Ectodermal cell (in vitro differentiated cells): ENCODE measurements around the gene CHDH.
A peak's percentile ranks its signal among the peaks of the same experiment; 100 is the strongest.

Source experiments
- H3K27ac ChIP-seq: 2 replicates; pipeline ENCODE4 v1.7.0; 2013; ENCODE audit warnings: mild to moderate bottlenecking, low read depth, low read length; ENCODE audit not compliant: insufficient read depth, poor library complexity, severe bottlenecking
- H3K27me3 ChIP-seq: 2 replicates; pipeline ENCODE4 v1.7.0; 2013; ENCODE audit warnings: mild to moderate bottlenecking, low read length; ENCODE audit not compliant: insufficient read depth, control insufficient read depth, poor library complexity, severe bottlenecking
- H3K36me3 ChIP-seq: one replicate; pipeline ENCODE4 v1.7.0; 2013; ENCODE audit warnings: low read length; ENCODE audit not compliant: control insufficient read depth, insufficient read depth
- H3K4me1 ChIP-seq: one replicate; pipeline ENCODE4 v1.7.0; 2013; ENCODE audit warnings: low read length; ENCODE audit not compliant: control insufficient read depth, insufficient read depth
- H3K4me3 ChIP-seq: 2 replicates; pipeline ENCODE4 v1.7.0; 2013; ENCODE audit warnings: low read depth, low read length, control low read depth; ENCODE audit not compliant: insufficient read depth
- H3K9me3 ChIP-seq: 2 replicates; pipeline ENCODE4 v1.7.0; 2013; ENCODE audit warnings: mild to moderate bottlenecking, low read length, moderate library complexity; ENCODE audit not compliant: control insufficient read depth
- WGBS, 2 experiments: methylation state at CpG; one replicate each; pipeline ENCODE4 v1.1.7; 2013; ENCODE audit warnings: missing lambda C conversion rate in 2 of 2; 5-methylcytosine and 5-hydroxymethylcytosine counted together

The CHDH gene

GRCh38 chr3:53850895-53851294, 4.7 kb upstream of the CHDH start:
- Histone ChIP-seq H3K27ac (no peak overlapping the region), H3K36me3 (no peaks in the 10 kb centered on the region), H3K4me1 (no peaks in the 10 kb centered on the region), H3K9me3 (no peaks in the 10 kb centered on the region), H3K4me3 (no peak overlapping the region), H3K27me3 (peaks cover 26% of the 10 kb centered on the region)
- 94 to 95% methylated on average over 5 of the region's 5 CpGs for whole genome bisulfite sequencing, 2 experiments

DNA sequence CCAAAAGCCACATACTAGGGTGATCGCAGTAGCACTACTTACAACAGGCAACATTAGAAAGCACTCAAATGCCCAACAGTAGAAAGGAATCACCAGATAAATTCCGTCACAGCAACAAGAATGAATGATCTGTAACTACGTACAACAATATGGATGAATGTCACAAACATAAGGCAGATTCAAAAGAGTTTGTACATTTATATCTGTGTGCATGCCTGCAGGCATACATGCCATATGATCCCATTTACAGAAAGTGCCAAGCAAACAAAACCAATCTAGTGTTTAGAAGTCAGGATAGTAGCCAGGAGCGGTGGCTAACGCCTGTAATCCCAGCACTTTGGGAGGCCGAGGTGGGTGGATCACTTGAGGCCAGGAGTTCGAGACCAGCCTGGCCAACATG, 3.7 kb upstream of the CHDH start:
- WGBS, 2 experiments = 93 to 94% methylated on average over 6 to 7 of the region's 7 CpGs
- Histone ChIP-seq H3K9me3 (no peaks in the 10 kb centered on the region), H3K4me1 (peaks cover 3% of the 10 kb centered on the region), H3K4me3 (no peak overlapping the region), H3K27ac (no peak overlapping the region), H3K36me3 (no peaks in the 10 kb centered on the region), H3K27me3 (peaks cover 35% of the 10 kb centered on the region)

DNA sequence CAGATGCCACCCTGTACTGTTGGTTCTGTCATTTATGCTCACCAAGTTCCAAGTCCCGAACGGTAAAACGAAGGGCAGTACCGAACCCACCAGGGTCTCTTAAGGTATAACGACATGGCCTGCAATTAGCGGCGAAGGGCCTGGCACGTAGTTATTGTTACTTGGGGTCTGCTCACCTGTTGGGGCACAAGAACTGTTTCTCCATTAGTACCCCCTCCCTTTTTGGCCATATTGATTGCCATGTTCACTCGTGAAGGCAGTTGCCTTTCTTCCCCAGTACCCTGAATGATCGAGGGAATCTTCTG, 584 bp upstream of the CHDH start:
- Histone ChIP-seq H3K27ac (no peak overlapping the region), H3K27me3 (peaks cover 37% of the 10 kb centered on the region), H3K4me1 (peaks cover 17% of the 10 kb centered on the region), H3K36me3 (no peaks in the 10 kb centered on the region), H3K9me3 (no peaks in the 10 kb centered on the region), H3K4me3 (peak overlapping the region; percentile 69)
- 77 to 80% methylated on average over 10 of the region's 10 CpGs for WGBS, 2 experiments

DNA sequence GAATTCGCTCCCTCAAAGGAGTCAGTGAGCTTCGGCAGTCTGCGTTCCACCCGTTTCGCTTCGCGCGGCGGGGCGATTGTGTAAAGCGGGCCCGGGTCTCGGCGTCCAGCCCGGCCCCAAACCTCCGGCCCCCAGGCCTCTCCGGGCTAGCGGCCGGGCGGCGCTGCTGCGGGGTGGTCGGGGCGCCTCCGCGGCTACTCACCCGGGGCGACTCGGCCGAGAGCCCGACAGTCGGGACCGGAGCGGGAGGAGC, 412 bp downstream of the CHDH start:
- Histone ChIP-seq H3K27ac (no peak overlapping the region), H3K27me3 (peaks cover 37% of the 10 kb centered on the region), H3K36me3 (no peaks in the 10 kb centered on the region), H3K4me3 (peak overlapping the region; percentile 69), H3K4me1 (peaks cover 17% of the 10 kb centered on the region), H3K9me3 (no peaks in the 10 kb centered on the region)
- WGBS, 2 experiments = 0% methylated on average over 34 of the region's 34 CpGs

- peaks cover 17% of the 10 kb centered on the region for H3K4me1 ChIP-seq
- no peak overlapping the region for H3K27ac ChIP-seq
- WGBS, 2 experiments = 17 to 18% methylated on average over 25 of the region's 25 CpGs
- H3K4me3 ChIP-seq = peak overlapping the region; percentile 69
- H3K27me3 ChIP-seq = peaks cover 37% of the 10 kb centered on the region
- H3K36me3 ChIP-seq = no peaks in the 10 kb centered on the region
- no peaks in the 10 kb centered on the region for H3K9me3 ChIP-seq
Observed at GRCh38 chr3:53845103-53845880, 927 bp downstream of the CHDH start.

DNA sequence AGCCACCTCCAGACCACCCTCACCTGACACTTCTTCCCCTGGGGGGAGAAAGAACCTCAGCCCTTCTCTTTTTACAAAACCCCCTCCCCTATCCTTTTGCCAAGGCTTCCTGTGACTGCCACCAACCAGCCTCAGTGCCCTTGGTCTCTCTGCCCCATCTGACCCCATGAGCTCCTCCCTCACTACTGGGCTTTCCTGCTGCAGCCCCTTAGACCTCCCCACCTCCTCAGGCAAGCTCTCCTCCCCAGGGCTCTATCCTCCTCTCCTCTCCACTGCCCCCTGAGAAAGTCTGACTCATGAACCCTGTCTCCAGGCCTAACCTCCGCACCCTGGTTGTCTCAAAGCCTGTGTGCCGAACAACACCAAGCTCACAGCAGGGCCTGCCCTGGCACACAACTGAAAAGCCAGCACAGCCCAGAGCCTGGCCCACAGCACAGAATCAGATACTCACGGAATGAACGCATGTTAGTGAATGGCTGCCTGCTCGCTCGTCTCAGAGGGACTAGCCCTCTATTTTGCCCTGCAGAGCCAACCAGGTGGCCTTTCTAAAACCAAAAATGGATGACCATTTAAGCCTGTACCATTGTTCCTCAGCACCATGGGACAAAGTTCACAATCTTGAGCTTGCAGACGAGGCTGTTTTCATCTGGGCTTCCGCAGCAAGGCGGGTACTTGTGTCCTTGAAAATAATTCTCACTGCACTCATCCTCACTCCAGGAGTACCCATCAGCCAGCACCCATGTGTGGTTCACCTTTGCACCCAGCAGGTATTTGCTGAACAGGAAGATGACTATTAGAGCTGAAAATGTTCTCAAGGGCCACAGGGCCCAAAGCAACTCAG, 1.7 kb downstream of the CHDH start:
- WGBS, 2 experiments = 88 to 89% methylated on average over 9 of the region's 9 CpGs
- Histone ChIP-seq H3K27ac (no peak overlapping the region), H3K27me3 (peaks cover 37% of the 10 kb centered on the region), H3K4me1 (peaks cover 17% of the 10 kb centered on the region), H3K4me3 (no peak overlapping the region), H3K9me3 (no peaks in the 10 kb centered on the region), H3K36me3 (no peaks in the 10 kb centered on the region)

GRCh38 chr3:53843195-53844177, 2.7 kb downstream of the CHDH start:
- no peaks in the 10 kb centered on the region for H3K36me3 ChIP-seq
- H3K27ac ChIP-seq = no peak overlapping the region

GRCh38 chr3:53842436-53843194, 3.6 kb downstream of the CHDH start:
- Histone ChIP-seq H3K4me3 (no peak overlapping the region), H3K4me1 (peaks cover 17% of the 10 kb centered on the region), H3K36me3 (no peaks in the 10 kb centered on the region), H3K27me3 (peaks cover 29% of the 10 kb centered on the region), H3K27ac (no peak overlapping the region), H3K9me3 (no peaks in the 10 kb centered on the region)
- WGBS, 2 experiments = 52% methylated on average over 12 of the region's 12 CpGs

More at GRCh38 chr3:53843195-53844177, 2.7 kb downstream of the CHDH start:
- WGBS, 2 experiments = 80 to 85% methylated on average over 10 of the region's 10 CpGs
- H3K27me3 ChIP-seq = peaks cover 37% of the 10 kb centered on the region
- no peak overlapping the region for H3K4me3 ChIP-seq
- H3K4me1 ChIP-seq = peaks cover 17% of the 10 kb centered on the region
- no peaks in the 10 kb centered on the region for H3K9me3 ChIP-seq

- WGBS, 2 experiments = 93 to 96% methylated on average over 4 to 5 of the region's 5 CpGs
Observed at GRCh38 chr3:53841296-53841695, 4.9 kb downstream of the CHDH start.

More at GRCh38 chr3:53841296-53841695, 4.9 kb downstream of the CHDH start:
- Histone ChIP-seq H3K27me3 (peaks cover 16% of the 10 kb centered on the region), H3K4me3 (no peak overlapping the region), H3K9me3 (no peaks in the 10 kb centered on the region), H3K27ac (no peak overlapping the region), H3K36me3 (no peaks in the 10 kb centered on the region), H3K4me1 (peaks cover 17% of the 10 kb centered on the region)
